Effector memory CD4-positive, alpha-beta T cell (primary cell): ENCODE data around the gene NEURL3.
"Not testable (repeated sequence)": the region's sequence is repeated elsewhere in the genome, so short reads cannot be mapped to it uniquely, and the experiment has no call there.

Experiments used
- DNase-seq, 3 donors: peaks; one replicate each; pipeline ENCODE4 v3.0.0-alpha.2; 2020
- H3K27ac ChIP-seq: 2 replicates; pipeline ENCODE4 v1.7.0; 2013; ENCODE audit warnings: mild to moderate bottlenecking, low read length, moderate library complexity; ENCODE audit not compliant: insufficient read depth, poor library complexity, severe bottlenecking
- H3K27me3 ChIP-seq: replicated peaks from 2 replicates; pipeline ENCODE4 v1.7.0; 2013; ENCODE audit warnings: mild to moderate bottlenecking, low read length; ENCODE audit not compliant: insufficient read depth, control insufficient read depth, poor library complexity, severe bottlenecking
- H3K36me3 ChIP-seq: 2 replicates; pipeline ENCODE4 v1.7.0; 2013; ENCODE audit warnings: mild to moderate bottlenecking, low read length, moderate library complexity; ENCODE audit not compliant: control insufficient read depth, insufficient read depth
- H3K4me1 ChIP-seq: 2 replicates; pipeline ENCODE4 v1.7.0; 2013; ENCODE audit warnings: low read length, mild to moderate bottlenecking; ENCODE audit not compliant: control insufficient read depth, insufficient read depth, poor library complexity, severe bottlenecking
- H3K4me3 ChIP-seq: 2 replicates; pipeline ENCODE4 v1.7.0; 2013; ENCODE audit warnings: low read length, low read depth, mild to moderate bottlenecking; ENCODE audit not compliant: insufficient read depth, poor library complexity, severe bottlenecking
- H3K9me3 ChIP-seq: 2 replicates; pipeline ENCODE4 v1.7.0; 2013; ENCODE audit warnings: mild to moderate bottlenecking, low read length, moderate library complexity; ENCODE audit not compliant: control insufficient read depth
- total RNA-seq, 3 donors: gene quantifications; one replicate each; lab custom pipeline; 2026; lab: John Stamatoyannopoulos, UW

The NEURL3 gene
- total RNA-seq: 0 reads per million in 3 donors

GRCh38 chr2:96505231-96505889, at the start of gene NEURL3:
TSS of gene NEURL3 (minus strand) at chr2:96505357. CDS start at chr2:96505286, 71 bp downstream.
- Histone ChIP-seq H3K4me3 (no peak within 1 kb of the TSS), H3K27ac (no peak within 1 kb of the TSS), H3K36me3 (no peaks in the 10 kb centered on the region), H3K9me3 (no peaks in the 10 kb centered on the region), H3K4me1 (peaks cover 23% of the 10 kb centered on the region), H3K27me3 (peaks cover 4% of the 10 kb centered on the region)
- no peak for DNase-seq

GRCh38 chr2:96554293-96555145, 49.4 kb upstream of the NEURL3 start:
- peak; percentile 48 to 51 (median 50) for DNase-seq
- no peaks in the 10 kb centered on the region for H3K4me1 ChIP-seq
- H3K9me3 ChIP-seq: no peaks in the 10 kb centered on the region
- no peak overlapping the region for H3K4me3 ChIP-seq
- no peak overlapping the region for H3K27ac ChIP-seq
- no peaks in the 10 kb centered on the region for H3K27me3 ChIP-seq
- H3K36me3 ChIP-seq: peaks cover 33% of the 10 kb centered on the region

- not testable (repeated sequence) for DNase-seq, H3K4me3 ChIP-seq, H3K4me1 ChIP-seq
Measured at GRCh38 chr2:96553957-96554292, 48.8 kb upstream of the NEURL3 start.

GRCh38 chr2:96553176-96553956, 48.2 kb upstream of the NEURL3 start:
- Histone ChIP-seq H3K4me1 (no peaks in the 10 kb centered on the region), H3K36me3 (peaks cover 45% of the 10 kb centered on the region), H3K9me3 (no peaks in the 10 kb centered on the region), H3K27ac (no peak overlapping the region), H3K27me3 (no peaks in the 10 kb centered on the region), H3K4me3 (no peak overlapping the region)
- DNase-seq: no peak

More at GRCh38 chr2:96553957-96554292, 48.8 kb upstream of the NEURL3 start:
- H3K27ac ChIP-seq, H3K9me3 ChIP-seq, H3K27me3 ChIP-seq: not testable (repeated sequence)
- peaks cover 39% of the 10 kb centered on the region for H3K36me3 ChIP-seq

GRCh38 chr2:96552315-96553175, 47.4 kb upstream of the NEURL3 start:
- Histone ChIP-seq H3K27me3 (no peaks in the 10 kb centered on the region), H3K4me1 (no peaks in the 10 kb centered on the region), H3K36me3 (peaks cover 50% of the 10 kb centered on the region), H3K27ac (no peak overlapping the region), H3K4me3 (no peak overlapping the region), H3K9me3 (no peaks in the 10 kb centered on the region)
- no peak for DNase-seq

GRCh38 chr2:96551605-96552314, 46.6 kb upstream of the NEURL3 start:
- H3K9me3 ChIP-seq: no peaks in the 10 kb centered on the region
- no peak overlapping the region for H3K4me3 ChIP-seq
- no peaks in the 10 kb centered on the region for H3K27me3 ChIP-seq
- H3K36me3 ChIP-seq: peaks cover 50% of the 10 kb centered on the region
- no peak overlapping the region for H3K27ac ChIP-seq
- DNase-seq: no peak
- peaks cover 6% of the 10 kb centered on the region for H3K4me1 ChIP-seq

- Histone ChIP-seq H3K27me3 (no peaks in the 10 kb centered on the region), H3K4me1 (peaks cover 13% of the 10 kb centered on the region), H3K4me3 (no peak overlapping the region), H3K9me3 (no peaks in the 10 kb centered on the region), H3K27ac (no peak overlapping the region), H3K36me3 (peaks cover 50% of the 10 kb centered on the region)
- no peak for DNase-seq
Measured at GRCh38 chr2:96550787-96551604, 45.8 kb upstream of the NEURL3 start.

GRCh38 chr2:96549967-96550786, 45.0 kb upstream of the NEURL3 start:
- Histone ChIP-seq H3K36me3 (peaks cover 50% of the 10 kb centered on the region), H3K4me1 (peaks cover 20% of the 10 kb centered on the region), H3K9me3 (no peaks in the 10 kb centered on the region), H3K27ac (no peak overlapping the region), H3K27me3 (no peaks in the 10 kb centered on the region), H3K4me3 (no peak overlapping the region)
- no peak for DNase-seq
